ENCODE data around the gene USP26. TPM values are rescaled to one million over a fixed set of nuclear protein-coding genes. Genes with fewer than 3 reads are reported as not detected.

USP26 gene
- total and polyA plus RNA-seq, 2 donors (not counting 3 experiments of a cell fraction or from before 2014, with no cell fraction given): not detected

- Histone ChIP-seq H3K27me3 (ENCODE audit: control insufficient read depth in 2 of 2, insufficient read depth in 2 of 2, low read length in 2 of 2) (no peaks in the 10 kb centered on the region), H3K9me1 (replicated peaks; ENCODE audit: control insufficient read depth, extremely low read depth, insufficient read depth, low read length) (no peaks in the 10 kb centered on the region), H3K27ac (ENCODE audit: insufficient read depth, low read depth, low read length) (no peak overlapping the region), H3K9ac (replicated peaks; ENCODE audit: extremely low read depth, insufficient read depth, low read length) (no peak overlapping the region), H3K79me2 (ENCODE audit: control insufficient read depth, insufficient read depth, low read length) (no peaks in the 10 kb centered on the region), H4K20me1 (replicated peaks; ENCODE audit: control insufficient read depth, extremely low read depth, insufficient read depth, low read length) (no peaks in the 10 kb centered on the region), H2AFZ (ENCODE audit: low read depth, low read length) (no peak overlapping the region), H3K36me3 (ENCODE audit: control insufficient read depth in 2 of 2, extremely low read depth in 1 of 2, insufficient read depth in 2 of 2, low read length in 2 of 2) (no peaks in the 10 kb centered on the region), H3K4me2 (ENCODE audit: insufficient read depth, low read length) (no peak overlapping the region), H3K9me3 (replicated peaks; ENCODE audit: control insufficient read depth, insufficient read depth, low read length) (no peaks in the 10 kb centered on the region), H3K4me1 (ENCODE audit: control insufficient read depth, extremely low read depth, insufficient read depth, low read length) (no peaks in the 10 kb centered on the region), H3K4me3 (replicated peaks in 1 of 3; ENCODE audit: insufficient read depth in 1 of 3, low read depth in 1 of 3, low read length in 3 of 3) (no peak overlapping the region)
- POLR2A ChIA-PET: no interaction called here
- no peak for FAIRE-seq
- TF ChIP-seq POLR2A (IDR thresholded peaks at IDR 0.05; ENCODE audit: low read depth, low read length) (no peak), EZH2 (IDR thresholded peaks at IDR 0.05; ENCODE audit: borderline replicate concordance, low read depth, low read length, severe bottlenecking) (no peak), MAX (IDR thresholded peaks at IDR 0.05; ENCODE audit: insufficient read depth, insufficient read length) (no peak), JUN (IDR thresholded peaks at IDR 0.05; ENCODE audit: borderline replicate concordance, insufficient read depth, insufficient read length, low read depth) (no peak), FOS (IDR thresholded peaks at IDR 0.05; ENCODE audit: borderline replicate concordance, insufficient read depth, low read length) (no peak), POLR2AphosphoS5 (IDR thresholded peaks at IDR 0.05; ENCODE audit: insufficient read depth, low read depth, low read length) (no peak), MYC (IDR thresholded peaks at IDR 0.05; ENCODE audit: low read depth, low read length) (no peak), GATA2 (IDR thresholded peaks at IDR 0.05; ENCODE audit: insufficient read depth, insufficient read length, low read depth, low read length) (no peak), CTCF (IDR thresholded peaks at IDR 0.05; ENCODE audit: extremely low read depth in 1 of 2, insufficient read depth in 1 of 2, low read depth in 1 of 2, low read length in 2 of 2) (no peak)
- BruUV-seq (replicated peaks): no TSS peak
- CTCF ChIA-PET: no interaction called here
- DNase-seq (ENCODE audit: low read depth, low spot score): no peak
- dilution Hi-C loops (cut with MboI; ENCODE audit: extremely low pct_ligation_motif_present, low sequenced_read_pairs): no loop called here
- intact Hi-C loops (cut with micrococcal nuclease): no loop called here
Observed at GRCh38 chrX:133090236-133090809, 6.6 kb downstream of the USP26 start.
